GM19372 (cell line): ENCODE data around the gene OPHN1.
"Not testable (repeated sequence)": the region's sequence is repeated elsewhere in the genome, so short reads cannot be mapped to it uniquely, and the experiment has no call there.

Experiments
- ATAC-seq: cut with Tn5 transposase; IDR thresholded peaks from one replicate; pipeline ENCODE4 v1.9.1; 2021; ENCODE audit warnings: mild to moderate bottlenecking, low read depth, moderate library complexity; ENCODE audit not compliant: unreplicated experiment

The OPHN1 gene

GRCh38 chrX:68084765-68085164 lies 348.5 kb downstream of the OPHN1 start:
- no peak for ATAC-seq

- no peak for ATAC-seq
These were observed 349.8 kb downstream of the OPHN1 start for GRCh38 chrX:68083510-68083909.

GRCh38 chrX:68079961-68080360 lies 353.3 kb downstream of the OPHN1 start:
- ATAC-seq: no peak

GRCh38 chrX:68078801-68079200 lies 354.5 kb downstream of the OPHN1 start:
- not testable (repeated sequence) for ATAC-seq

- no peak for ATAC-seq
These were observed 355.9 kb downstream of the OPHN1 start for GRCh38 chrX:68077378-68077777.

GRCh38 chrX:68072041-68072440 lies 361.3 kb downstream of the OPHN1 start:
- ATAC-seq: no peak

GRCh38 chrX:68070119-68070518 lies 363.2 kb downstream of the OPHN1 start:
- not testable (repeated sequence) for ATAC-seq

- no peak for ATAC-seq
These were observed 372.1 kb downstream of the OPHN1 start for GRCh38 chrX:68061206-68061535.

GRCh38 chrX:68060506-68061205 lies 372.6 kb downstream of the OPHN1 start:
- ATAC-seq: no peak

GRCh38 chrX:68059469-68059868 lies 373.8 kb downstream of the OPHN1 start:
- no peak for ATAC-seq

- no peak for ATAC-seq
These were observed 383.8 kb downstream of the OPHN1 start for GRCh38 chrX:68049466-68049865.

GRCh38 chrX:68048774-68049173 lies 384.5 kb downstream of the OPHN1 start:
- no peak for ATAC-seq

GRCh38 chrX:68045008-68045577 lies 388.2 kb downstream of the OPHN1 start:
- no peak for ATAC-seq

- no peak for ATAC-seq
These were observed 389.4 kb downstream of the OPHN1 start for GRCh38 chrX:68043713-68044438.

GRCh38 chrX:68041110-68041509 lies 392.2 kb downstream of the OPHN1 start:
- ATAC-seq: no peak

- ATAC-seq: no peak
These were observed 414.8 kb downstream of the OPHN1 start for GRCh38 chrX:68018248-68019203.

- no peak for ATAC-seq
These were observed 434.8 kb downstream of the OPHN1 start for GRCh38 chrX:67998540-67998939.
